ENCODE results near the gene MAP1LC3B. TPM values are rescaled to one million over a fixed set of nuclear protein-coding genes. Genes with fewer than 3 reads are reported as not detected.

MAP1LC3B gene
- total and polyA plus RNA-seq, 2 donors (not counting 1 experiment from before 2014, with no cell fraction given): 72.7 to 75.8 TPM

DNA sequence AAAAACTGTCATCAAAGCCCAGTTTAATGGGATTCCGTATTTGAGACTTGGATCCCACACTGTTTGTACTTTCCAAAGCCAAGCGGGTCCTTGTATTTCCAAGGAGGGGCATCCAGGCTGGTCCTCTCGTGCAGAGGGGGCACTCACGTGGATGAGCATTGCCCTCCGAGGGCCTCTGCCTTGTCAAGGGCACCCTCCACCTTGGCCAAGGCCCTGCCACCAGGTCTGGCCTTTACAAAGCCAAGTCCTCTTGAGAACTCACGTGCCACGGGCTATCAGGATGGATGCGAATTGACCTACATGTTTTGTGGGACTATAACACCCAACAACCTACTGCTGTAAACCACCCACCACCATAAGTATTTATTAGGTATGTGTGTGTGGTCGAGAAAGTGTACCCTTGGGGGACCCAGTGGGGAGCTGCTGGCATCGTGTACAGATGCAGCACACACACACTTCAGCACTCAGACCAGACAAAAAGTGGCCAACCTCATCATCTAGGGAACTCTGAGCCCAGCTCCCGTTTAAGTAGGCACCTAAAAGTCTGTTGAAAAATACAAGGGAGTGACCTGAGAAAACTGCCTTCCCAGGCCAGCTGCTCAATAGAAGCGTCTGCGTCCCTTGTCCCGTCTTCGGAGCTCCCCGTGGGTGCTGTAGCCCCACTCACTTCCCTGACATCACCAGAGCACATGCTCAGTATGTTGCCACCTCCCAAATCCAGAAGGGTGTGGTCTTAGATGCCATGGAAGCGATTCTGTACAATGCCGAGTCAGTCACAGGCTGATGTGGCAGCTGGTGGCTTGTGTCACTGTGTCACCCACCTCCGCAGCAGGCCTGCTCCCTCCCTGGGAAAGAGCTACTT, 12.9 kb downstream of the MAP1LC3B start:
- H3K36me3 ChIP-seq (replicated peaks in 1 of 2; ENCODE audit: control extremely low read depth in 1 of 2, control insufficient read depth in 1 of 2, extremely low read depth in 1 of 2, insufficient read depth in 2 of 2, low read length in 1 of 2): peaks cover 14 to 40% of the 10 kb centered on the region in 2 experiments
- no peak overlapping the region for H3K27ac Mint-ChIP-seq

More for the DNA sequence above, 12.9 kb downstream of the MAP1LC3B start:
- Mint-ChIP-seq H3K4me1 (peaks cover 4% of the 10 kb centered on the region), H3K9me3 (ENCODE audit: insufficient read depth) (no peaks in the 10 kb centered on the region), H3K4me3 (no peak overlapping the region), H3K27me3 (no peaks in the 10 kb centered on the region)
- intact Hi-C loops (cut with micrococcal nuclease): no loop called here
- no peak for DNase-seq
- no peak for ATAC-seq (ENCODE audit: low read depth)
- 97% methylated on average over 14 of the region's 19 CpGs for WGBS (ENCODE audit: insufficient coverage)
- Histone ChIP-seq H3K27me3 (replicated peaks in 1 of 4; ENCODE audit: control extremely low read depth in 1 of 4, control insufficient read depth in 3 of 4, insufficient read depth in 4 of 4, low read length in 3 of 4) (no peaks in the 10 kb centered on the region), H3K9ac (ENCODE audit: low read length) (no peak overlapping the region), H3K4me3 (ENCODE audit: control extremely low read depth in 1 of 5, extremely low read depth in 1 of 5, insufficient read depth in 1 of 5, low read depth in 2 of 5, low read length in 4 of 5) (no peak overlapping the region), H3K4me1 (ENCODE audit: control insufficient read depth in 2 of 2, insufficient read depth in 2 of 2, low read length in 2 of 2) (no peaks in the 10 kb centered on the region), H3K4me2 (replicated peaks; ENCODE audit: low read depth, low read length, poor library complexity, severe bottlenecking) (no peak overlapping the region), H2AFZ (ENCODE audit: insufficient read depth, low read depth, low read length, poor library complexity, severe bottlenecking) (no peak overlapping the region), H3K9me3 (ENCODE audit: control extremely low read depth in 1 of 3, control insufficient read depth in 2 of 3, insufficient read depth in 1 of 3, low read length in 2 of 3) (no peaks in the 10 kb centered on the region), H4K20me1 (ENCODE audit: control insufficient read depth, insufficient read depth, low read length, poor library complexity, severe bottlenecking) (peaks cover 23% of the 10 kb centered on the region), H3K79me2 (ENCODE audit: control insufficient read depth, insufficient read depth, low read length) (peaks cover 13% of the 10 kb centered on the region), H3K27ac (ENCODE audit: low read length in 2 of 2) (no peak overlapping the region)
- CTCF ChIA-PET: interaction anchor here (0.5 to 0.8 kb wide), 2 partner anchors 12 to 71 kb away, joined by 3 read pairs; no protein-coding TSS in a partner anchor
- POLR2A ChIA-PET: no interaction called here
- TF ChIP-seq EZH2 (IDR thresholded peaks at IDR 0.05; ENCODE audit: borderline replicate concordance, insufficient read depth, low read depth, low read length, poor library complexity, severe bottlenecking): no peak
- TF ChIP-seq, protein P1, sequence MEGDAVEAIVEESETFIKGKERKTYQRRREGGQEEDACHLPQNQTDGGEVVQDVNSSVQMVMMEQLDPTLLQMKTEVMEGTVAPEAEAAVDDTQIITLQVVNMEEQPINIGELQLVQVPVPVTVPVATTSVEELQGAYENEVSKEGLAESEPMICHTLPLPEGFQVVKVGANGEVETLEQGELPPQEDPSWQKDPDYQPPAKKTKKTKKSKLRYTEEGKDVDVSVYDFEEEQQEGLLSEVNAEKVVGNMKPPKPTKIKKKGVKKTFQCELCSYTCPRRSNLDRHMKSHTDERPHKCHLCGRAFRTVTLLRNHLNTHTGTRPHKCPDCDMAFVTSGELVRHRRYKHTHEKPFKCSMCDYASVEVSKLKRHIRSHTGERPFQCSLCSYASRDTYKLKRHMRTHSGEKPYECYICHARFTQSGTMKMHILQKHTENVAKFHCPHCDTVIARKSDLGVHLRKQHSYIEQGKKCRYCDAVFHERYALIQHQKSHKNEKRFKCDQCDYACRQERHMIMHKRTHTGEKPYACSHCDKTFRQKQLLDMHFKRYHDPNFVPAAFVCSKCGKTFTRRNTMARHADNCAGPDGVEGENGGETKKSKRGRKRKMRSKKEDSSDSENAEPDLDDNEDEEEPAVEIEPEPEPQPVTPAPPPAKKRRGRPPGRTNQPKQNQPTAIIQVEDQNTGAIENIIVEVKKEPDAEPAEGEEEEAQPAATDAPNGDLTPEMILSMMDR (IDR thresholded peaks at IDR 0.05): no peak

Measured in B cell (primary cell).